ENCODE measurements around the gene TCEAL5.
"Not testable (repeated sequence)": the region's sequence is repeated elsewhere in the genome, so short reads cannot be mapped to it uniquely, and the experiment has no call there.

TCEAL5 gene

GRCh38 chrX:103236296-103236695 is 40.3 kb downstream of the TCEAL5 start:
- in situ Hi-C loops (cut with MboI; ENCODE audit: low pct_unique_long_range_greater_than_20kb, low sequenced_read_pairs, unreplicated experiment): no loop called here
- no peak for DNase-seq (ENCODE audit: low spot score)
- TF ChIP-seq CTCF (IDR thresholded peaks at IDR 0.05; ENCODE audit: extremely low read depth, insufficient read depth, missing control alignments): no peak

GRCh38 chrX:103235608-103236007 is 40.9 kb downstream of the TCEAL5 start:
- DNase-seq (ENCODE audit: low spot score); in situ Hi-C loops (cut with MboI; ENCODE audit: low pct_unique_long_range_greater_than_20kb, low sequenced_read_pairs, unreplicated experiment): not testable (repeated sequence)

GRCh38 chrX:103234869-103235268 is 41.7 kb downstream of the TCEAL5 start:
- in situ Hi-C loops (cut with MboI; ENCODE audit: low pct_unique_long_range_greater_than_20kb, low sequenced_read_pairs, unreplicated experiment): no loop called here
- TF ChIP-seq CTCF (IDR thresholded peaks at IDR 0.05; ENCODE audit: extremely low read depth, insufficient read depth, missing control alignments): no peak
- no peak for DNase-seq (ENCODE audit: low spot score)

GRCh38 chrX:103233263-103233662 is 43.3 kb downstream of the TCEAL5 start:
- no peak for TF ChIP-seq CTCF (IDR thresholded peaks at IDR 0.05; ENCODE audit: extremely low read depth, insufficient read depth, missing control alignments)
- DNase-seq (ENCODE audit: low spot score): no peak
- in situ Hi-C loops (cut with MboI; ENCODE audit: low pct_unique_long_range_greater_than_20kb, low sequenced_read_pairs, unreplicated experiment): no loop called here

GRCh38 chrX:103225918-103226317 is 50.6 kb downstream of the TCEAL5 start:
- DNase-seq (ENCODE audit: low spot score); in situ Hi-C loops (cut with MboI; ENCODE audit: low pct_unique_long_range_greater_than_20kb, low sequenced_read_pairs, unreplicated experiment): not testable (repeated sequence)

Data from GM13977 (cell line).